Body of pancreas (tissue), 4 donors: ENCODE data around the gene MISP. TPM values are rescaled to one million over a fixed set of nuclear protein-coding genes. Genes with fewer than 3 reads are reported as not detected.

Experiments
- ATAC-seq: fragments of 150-250 bp; one replicate; pipeline ENCODE4 v1.9.1; 2016
- DNase-seq, 4 donors: peaks; one replicate each; pipeline ENCODE4 v3.0.0-alpha.2; 2019
- H3K27ac ChIP-seq, 4 donors: fragments of 200-600 bp; sonication (generic); 1 replicate in 3 of 4; 2 replicates in 1 of 4; pipeline versions ENCODE4 v1.5.1 to v1.6.1; 2016 to 2019; ENCODE audit warnings: mild to moderate bottlenecking in 1 of 4, mixed read lengths in 1 of 4, moderate library complexity in 1 of 4
- H3K27me3 ChIP-seq, 2 donors: fragments of 200-600 bp; sonication (generic); one replicate each; pipeline ENCODE4 v1.6.0; 2016; ENCODE audit warnings: mild to moderate bottlenecking in 1 of 2
- H3K36me3 ChIP-seq, 2 donors: fragments of 200-600 bp; sonication (generic); replicated peaks in 1 of 2; 2 replicates each; pipeline ENCODE4 v1.5.1; 2016; ENCODE audit warnings: low read depth in 2 of 2; ENCODE audit not compliant: insufficient read depth in 1 of 2
- H3K4me1 ChIP-seq: fragments of 200-600 bp; sonication (generic); one replicate; pipeline ENCODE4 v1.6.0; 2016
- H3K4me3 ChIP-seq, 2 donors: fragments of 200-600 bp; sonication (generic); 1 replicate in 1 of 2; 2 replicates in 1 of 2; pipeline ENCODE4 v1.5.1; 2016 to 2019
- H3K9me3 ChIP-seq, 3 donors: fragments of 200-600 bp; sonication (generic); 1 replicate in 2 of 3; 2 replicates in 1 of 3; pipeline ENCODE4 v1.5.1; 2016
- POLR2A ChIP-seq, 3 donors: fragments of 450-650 bp; IDR thresholded peaks; one replicate each; pipeline ENCODE4 v1.6.1; 2016; ENCODE audit warnings: antibody characterized with exemption in 3 of 3, mild to moderate bottlenecking in 2 of 3
- WGBS, 2 donors: methylation state at CpG; one replicate each; pipeline ENCODE4 v1.1.5; 2017; 5-methylcytosine and 5-hydroxymethylcytosine counted together
- intact Hi-C: fragments of 100-400 bp; cut with DNase I; formaldehyde crosslinking; loops from one replicate; pipeline ENCODE4 v1.15.1; 2023
- total RNA-seq, 2 donors: library from RNA; depleted of rRNA; stranded (reverse); fragments of >200 nt; gene quantifications; one replicate each; pipeline ENCODE4 v1.1.0, GENCODE V29; 2016
- TF ChIP-seq, protein P1 (sequence below), 7 experiments: fragments of 450-650 bp in 4 of 7; fragments of 200-600 bp in 3 of 7; sonication (generic) in 3 of 7; IDR thresholded peaks; one replicate each; pipeline ENCODE4 v1.5.1; 2016 to 2019; ENCODE audit warnings: antibody characterized with exemption in 7 of 7

Gene MISP
- total RNA-seq, 2 donors from 2014 or later, result 0.99 to 3.4 TPM

GRCh38 chr19:800360-801029 lies 49.6 kb downstream of the MISP start:
- Histone ChIP-seq H3K4me3 (no peak overlapping the region), H3K27me3 (no peaks in the 10 kb centered on the region), H3K36me3 (peaks cover 15 to 18% of the 10 kb centered on the region in 2 donors), H3K4me1 (peaks cover 53% of the 10 kb centered on the region), H3K9me3 (no peaks in the 10 kb centered on the region), H3K27ac (peak overlapping the region; percentile 74 to 100 (median 98))
- TF ChIP-seq POLR2A (IDR thresholded peaks at IDR 0.05), result peak; percentile 15 to 82 (median 82)
- TF ChIP-seq, protein P1, sequence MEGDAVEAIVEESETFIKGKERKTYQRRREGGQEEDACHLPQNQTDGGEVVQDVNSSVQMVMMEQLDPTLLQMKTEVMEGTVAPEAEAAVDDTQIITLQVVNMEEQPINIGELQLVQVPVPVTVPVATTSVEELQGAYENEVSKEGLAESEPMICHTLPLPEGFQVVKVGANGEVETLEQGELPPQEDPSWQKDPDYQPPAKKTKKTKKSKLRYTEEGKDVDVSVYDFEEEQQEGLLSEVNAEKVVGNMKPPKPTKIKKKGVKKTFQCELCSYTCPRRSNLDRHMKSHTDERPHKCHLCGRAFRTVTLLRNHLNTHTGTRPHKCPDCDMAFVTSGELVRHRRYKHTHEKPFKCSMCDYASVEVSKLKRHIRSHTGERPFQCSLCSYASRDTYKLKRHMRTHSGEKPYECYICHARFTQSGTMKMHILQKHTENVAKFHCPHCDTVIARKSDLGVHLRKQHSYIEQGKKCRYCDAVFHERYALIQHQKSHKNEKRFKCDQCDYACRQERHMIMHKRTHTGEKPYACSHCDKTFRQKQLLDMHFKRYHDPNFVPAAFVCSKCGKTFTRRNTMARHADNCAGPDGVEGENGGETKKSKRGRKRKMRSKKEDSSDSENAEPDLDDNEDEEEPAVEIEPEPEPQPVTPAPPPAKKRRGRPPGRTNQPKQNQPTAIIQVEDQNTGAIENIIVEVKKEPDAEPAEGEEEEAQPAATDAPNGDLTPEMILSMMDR (IDR thresholded peaks at IDR 0.05), result no peak
- ATAC-seq (no peak), DNase-seq (peak; percentile 68 to 79 (median 72))
- intact Hi-C loops, result no loop called here
- WGBS, 2 donors, result 3 to 11% methylated on average over 14 to 17 of the region's 17 CpGs

- Histone ChIP-seq H3K4me3 (no peak overlapping the region), H3K27ac (peak overlapping the region; percentile 74 to 100 (median 98)), H3K36me3 (peaks cover 19 to 26% of the 10 kb centered on the region in 2 donors), H3K4me1 (peaks cover 47% of the 10 kb centered on the region), H3K27me3 (no peaks in the 10 kb centered on the region), H3K9me3 (no peaks in the 10 kb centered on the region)
- ATAC-seq (no peak), DNase-seq (peak; percentile 75 to 87 (median 82))
- intact Hi-C loops, result no loop called here
- peak in 1 of 3 donors; percentile 8 for TF ChIP-seq POLR2A (IDR thresholded peaks at IDR 0.05)
- TF ChIP-seq, protein P1 (IDR thresholded peaks at IDR 0.05), result no peak
- 31% methylated on average over 26 of the region's 29 CpGs; no CpG with 5 or more reads in 1 of the 2 donors for WGBS, 2 donors
Observed at GRCh38 chr19:801030-801860, 50.3 kb downstream of the MISP start.

DNA sequence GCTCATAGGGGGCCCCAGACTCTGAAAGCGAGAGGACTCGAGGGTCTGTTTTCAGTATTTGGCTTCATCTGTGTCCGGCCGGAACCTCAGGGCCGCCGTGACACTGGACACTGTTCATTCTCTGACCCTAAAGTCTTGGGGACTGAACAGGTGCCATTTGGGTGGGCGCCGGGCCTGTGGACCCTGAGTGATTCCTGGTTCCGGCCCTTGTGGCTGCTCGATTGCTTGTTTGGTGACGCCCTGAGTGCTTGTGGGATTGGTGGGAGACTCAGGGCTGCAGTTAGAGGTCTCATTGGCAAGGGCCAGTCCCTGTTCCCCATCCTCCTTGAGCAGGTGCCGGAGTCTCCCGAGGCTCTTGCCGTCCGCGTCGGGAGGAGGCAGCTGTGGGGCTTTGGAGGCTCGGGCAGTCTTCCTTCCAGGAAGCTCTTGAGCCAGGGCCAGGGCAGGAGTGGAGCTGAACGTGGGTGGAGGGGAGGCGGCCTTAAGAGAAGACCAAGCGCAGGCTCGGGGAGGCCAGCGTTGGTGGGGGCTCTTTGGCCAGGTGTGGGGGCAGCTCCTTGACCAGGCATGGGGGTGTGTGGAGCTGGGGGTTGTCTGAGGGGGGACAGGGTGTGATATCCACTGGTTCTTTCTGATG lies 51.1 kb downstream of the MISP start:
- H3K36me3 ChIP-seq, result peaks cover 26 to 33% of the 10 kb centered on the region in 2 donors
- no peak for ATAC-seq
- H3K27me3 ChIP-seq, result no peaks in the 10 kb centered on the region
- no peak overlapping the region for H3K4me3 ChIP-seq
- no peak for DNase-seq
- no peaks in the 10 kb centered on the region for H3K9me3 ChIP-seq
- no peak for TF ChIP-seq POLR2A (IDR thresholded peaks at IDR 0.05)
- TF ChIP-seq, protein P1 (IDR thresholded peaks at IDR 0.05), result no peak
- H3K27ac ChIP-seq, result peak overlapping the region in 3 of 4 donors; percentile 17 to 100 (median 97)
- 34 to 49% methylated on average over 5 to 17 of the region's 23 CpGs for WGBS, 2 donors
- H3K4me1 ChIP-seq, result peaks cover 44% of the 10 kb centered on the region
- intact Hi-C loops, result no loop called here

DNA sequence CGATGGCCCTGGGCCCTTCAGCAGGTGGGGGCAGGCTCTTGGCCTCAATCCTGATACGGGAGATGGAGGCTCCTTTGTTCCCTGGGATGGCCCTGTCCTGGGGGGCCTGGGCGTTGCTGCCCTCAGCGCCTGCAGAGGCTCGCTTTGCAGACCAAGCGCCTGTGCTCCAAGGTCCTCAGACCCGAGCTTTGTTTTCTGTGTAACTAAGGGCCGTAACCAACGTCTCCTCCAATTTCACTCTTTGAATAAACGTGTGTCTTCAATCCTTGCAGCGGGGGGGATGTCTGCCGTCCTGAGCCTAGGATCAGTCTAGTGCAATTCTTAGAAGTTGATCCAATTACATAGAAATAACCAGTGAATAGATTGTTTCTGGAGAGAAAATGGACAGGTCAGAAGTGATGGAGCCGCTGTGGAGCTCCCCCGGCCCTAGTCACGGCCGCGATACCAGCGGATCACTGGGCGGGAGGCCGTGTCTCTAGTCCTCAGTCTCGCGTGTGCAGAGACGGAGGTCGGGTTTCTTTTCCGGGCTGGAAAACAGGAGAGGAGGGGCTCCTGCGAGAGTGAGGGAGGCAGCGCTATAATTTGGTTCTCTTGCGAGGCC lies 51.7 kb downstream of the MISP start:
- Histone ChIP-seq H3K27me3 (no peaks in the 10 kb centered on the region), H3K4me1 (peaks cover 44% of the 10 kb centered on the region), H3K9me3 (no peaks in the 10 kb centered on the region), H3K27ac (peak overlapping the region in 2 of 4 donors; percentile 97 to 100), H3K4me3 (no peak overlapping the region), H3K36me3 (peaks cover 31 to 39% of the 10 kb centered on the region in 2 donors)
- no peak for ATAC-seq
- no peak for DNase-seq
- intact Hi-C loops, result no loop called here
- WGBS, 2 donors, result 68 to 77% methylated on average over 18 to 28 of the region's 28 CpGs
- TF ChIP-seq POLR2A (IDR thresholded peaks at IDR 0.05), result no peak
- TF ChIP-seq, protein P1 (IDR thresholded peaks at IDR 0.05), result no peak
